GM18907 (cell line): ENCODE measurements around the gene CDX1.

Experiments used
- ATAC-seq: cut with Tn5 transposase; IDR thresholded peaks from one replicate; pipeline ENCODE4 v1.9.1; 2021; ENCODE audit warnings: mild to moderate bottlenecking, moderate library complexity; ENCODE audit not compliant: unreplicated experiment

CDX1 gene

GRCh38 chr5:150161242-150162141 is 5.1 kb upstream of the CDX1 start:
- ATAC-seq, result peak; percentile 72

GRCh38 chr5:150162142-150162513 is 4.5 kb upstream of the CDX1 start:
- ATAC-seq, result no peak

GRCh38 chr5:150163035-150163434 is 3.5 kb upstream of the CDX1 start:
- no peak for ATAC-seq

GRCh38 chr5:150163547-150164059 is 3.0 kb upstream of the CDX1 start:
- no peak for ATAC-seq

GRCh38 chr5:150164211-150164980 is 2.2 kb upstream of the CDX1 start:
- ATAC-seq, result no peak

GRCh38 chr5:150166037-150166649 is 435 bp upstream of the CDX1 start:
- ATAC-seq, result no peak

- ATAC-seq, result no peak
Observed at GRCh38 chr5:150167512-150167850, 903 bp downstream of the CDX1 start.

GRCh38 chr5:150167908-150168307 is 1.3 kb downstream of the CDX1 start:
- no peak for ATAC-seq

- ATAC-seq, result no peak
Observed at GRCh38 chr5:150168864-150169263, 2.3 kb downstream of the CDX1 start.

GRCh38 chr5:150172145-150172544 is 5.6 kb downstream of the CDX1 start:
- ATAC-seq, result no peak

- no peak for ATAC-seq
Observed at GRCh38 chr5:150172556-150172955, 6.0 kb downstream of the CDX1 start.

GRCh38 chr5:150173161-150173560 is 6.6 kb downstream of the CDX1 start:
- no peak for ATAC-seq

GRCh38 chr5:150174285-150174684 is 7.7 kb downstream of the CDX1 start:
- ATAC-seq, result no peak

- no peak for ATAC-seq
Observed at GRCh38 chr5:150175076-150175475, 8.5 kb downstream of the CDX1 start.

GRCh38 chr5:150175536-150175935 is 9.0 kb downstream of the CDX1 start:
- ATAC-seq, result no peak

GRCh38 chr5:150176745-150177477 is 10.3 kb downstream of the CDX1 start:
- ATAC-seq, result no peak

GRCh38 chr5:150177721-150178120 is 11.1 kb downstream of the CDX1 start:
- no peak for ATAC-seq

GRCh38 chr5:150178262-150178661 is 11.7 kb downstream of the CDX1 start:
- ATAC-seq, result peak; percentile 71

- ATAC-seq, result no peak
Observed at GRCh38 chr5:150179019-150179620, 12.5 kb downstream of the CDX1 start.

- ATAC-seq, result no peak
Observed at GRCh38 chr5:150180241-150181026, 13.9 kb downstream of the CDX1 start.
